Stimulated activated naive B cell treated with anti-CD40 and anti-IgM and Interleukin-4, amounts not matched to agents 10 μg/mL and 1 μg/mL and 100 μg/mL, for 72 hours (primary cell): Measurements from ENCODE around the gene PPP1R9A.

Experiments used
- ATAC-seq, 2 donors: fragments of 150-1000 bp; cut with Tn5 transposase; replicated peaks; 2 replicates each; pipeline ENCODE4 v1.10.0; 2021; ENCODE audit warnings: moderate library complexity in 1 of 2
- DNase-seq: peaks from one replicate; pipeline ENCODE4 v3.0.0; 2021
- H3K27ac Mint-ChIP-seq: one replicate; pipeline ENCODE4 v1.8.0; 2022; ENCODE audit warnings: mild to moderate bottlenecking, mixed read lengths
- H3K27me3 Mint-ChIP-seq, 2 donors: one replicate each; pipeline ENCODE4 v1.8.0; 2022; ENCODE audit warnings: mixed read lengths in 2 of 2
- H3K36me3 Mint-ChIP-seq, 2 donors: one replicate each; pipeline ENCODE4 v1.8.0; 2022; ENCODE audit warnings: mixed read lengths in 2 of 2, mild to moderate bottlenecking in 1 of 2
- H3K4me1 Mint-ChIP-seq, 2 donors: one replicate each; pipeline ENCODE4 v1.8.0; 2022; ENCODE audit warnings: mixed read lengths in 2 of 2, mild to moderate bottlenecking in 1 of 2
- H3K4me3 Mint-ChIP-seq, 2 donors: one replicate each; pipeline ENCODE4 v1.8.0; 2022; ENCODE audit warnings: mild to moderate bottlenecking in 2 of 2, mixed read lengths in 2 of 2, moderate library complexity in 1 of 2
- H3K9me3 Mint-ChIP-seq, 2 donors: one replicate each; pipeline ENCODE4 v1.8.0; 2022; ENCODE audit warnings: mixed read lengths in 2 of 2, mild to moderate bottlenecking in 1 of 2

The PPP1R9A gene

DNA sequence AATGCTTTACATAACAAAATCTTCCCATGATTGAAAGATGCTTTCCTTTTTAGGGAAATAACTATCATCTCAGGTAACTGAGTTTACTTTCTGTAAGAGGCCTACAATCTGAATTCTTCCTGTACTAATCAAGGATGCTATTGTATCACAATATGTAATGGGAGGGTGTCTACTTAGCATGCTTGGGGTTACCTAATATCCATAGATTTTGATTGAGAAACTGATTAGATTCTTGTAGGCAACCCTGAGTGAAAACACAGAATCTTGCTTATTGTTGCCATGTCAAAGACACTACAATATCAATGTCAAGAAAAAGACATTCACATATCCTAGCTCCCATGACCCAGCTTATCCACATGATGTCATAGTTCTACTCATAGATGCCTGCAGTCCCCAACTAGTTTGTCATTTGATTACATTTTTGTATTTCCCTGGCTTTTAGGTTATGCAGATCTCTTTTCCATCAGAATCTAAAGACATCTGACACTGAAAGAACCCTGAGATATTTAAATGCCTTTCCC is 354.6 kb downstream of the PPP1R9A start:
- DNase-seq = no peak
- no peaks in the 10 kb centered on the region for H3K4me1 Mint-ChIP-seq
- H3K27ac Mint-ChIP-seq = no peak overlapping the region
- ATAC-seq = no peak
- no peaks in the 10 kb centered on the region for H3K27me3 Mint-ChIP-seq
- no peaks in the 10 kb centered on the region for H3K9me3 Mint-ChIP-seq
- no peaks in the 10 kb centered on the region for H3K36me3 Mint-ChIP-seq
- no peak overlapping the region for H3K4me3 Mint-ChIP-seq

DNA sequence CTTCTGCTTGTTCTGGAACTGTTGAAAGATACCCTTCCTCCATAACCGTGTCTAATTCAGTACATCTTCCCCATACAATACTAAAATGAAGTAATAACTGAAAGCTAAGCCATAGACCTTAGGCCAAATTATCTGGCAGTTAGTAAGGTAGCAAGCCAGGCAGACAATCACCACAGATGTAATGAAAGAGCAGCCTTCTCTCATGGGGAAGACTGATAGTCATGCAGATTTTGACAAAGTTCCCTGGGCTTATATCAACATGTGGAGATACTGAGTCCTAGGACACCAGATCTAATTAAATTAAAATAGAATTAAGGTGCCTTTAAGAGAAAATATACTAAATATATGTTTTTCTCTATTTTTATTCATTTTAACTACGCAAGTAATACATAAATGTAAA is 355.5 kb downstream of the PPP1R9A start:
- no peak overlapping the region for H3K27ac Mint-ChIP-seq
- DNase-seq (no peak), ATAC-seq (no peak)
- no peaks in the 10 kb centered on the region for H3K27me3 Mint-ChIP-seq
- no peak overlapping the region for H3K4me3 Mint-ChIP-seq
- no peaks in the 10 kb centered on the region for H3K36me3 Mint-ChIP-seq
- no peaks in the 10 kb centered on the region for H3K9me3 Mint-ChIP-seq
- no peaks in the 10 kb centered on the region for H3K4me1 Mint-ChIP-seq

DNA sequence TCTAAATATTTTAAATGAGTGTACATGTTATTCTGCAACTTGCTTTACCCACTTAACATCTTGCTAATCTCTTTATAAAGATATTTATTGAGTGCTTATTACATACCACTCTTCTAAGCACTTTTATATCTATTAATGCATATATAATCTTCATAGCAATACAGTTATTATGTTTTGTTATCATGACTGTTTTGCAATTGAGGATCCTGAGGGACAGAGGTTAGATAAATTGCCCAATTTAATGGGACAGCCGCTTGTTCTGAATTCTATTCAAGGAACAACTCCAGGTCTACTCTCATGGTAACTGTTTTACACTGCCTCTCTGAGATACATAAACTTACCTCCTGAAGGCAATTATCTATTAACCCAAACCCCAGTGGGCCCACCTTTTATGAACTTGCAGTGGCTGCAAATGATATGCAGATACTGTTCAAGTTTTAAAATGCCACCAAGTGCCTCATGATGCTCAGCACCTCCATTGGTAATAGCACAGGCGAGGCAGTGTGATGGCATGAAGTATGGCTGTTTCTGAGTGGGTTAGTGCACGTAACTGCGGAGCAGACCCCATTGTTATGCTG is 356.5 kb downstream of the PPP1R9A start:
- no peak overlapping the region for H3K27ac Mint-ChIP-seq
- no peak overlapping the region for H3K4me3 Mint-ChIP-seq
- ATAC-seq (no peak), DNase-seq (no peak)
- no peaks in the 10 kb centered on the region for H3K27me3 Mint-ChIP-seq
- no peaks in the 10 kb centered on the region for H3K36me3 Mint-ChIP-seq
- no peaks in the 10 kb centered on the region for H3K9me3 Mint-ChIP-seq
- H3K4me1 Mint-ChIP-seq = no peaks in the 10 kb centered on the region

DNA sequence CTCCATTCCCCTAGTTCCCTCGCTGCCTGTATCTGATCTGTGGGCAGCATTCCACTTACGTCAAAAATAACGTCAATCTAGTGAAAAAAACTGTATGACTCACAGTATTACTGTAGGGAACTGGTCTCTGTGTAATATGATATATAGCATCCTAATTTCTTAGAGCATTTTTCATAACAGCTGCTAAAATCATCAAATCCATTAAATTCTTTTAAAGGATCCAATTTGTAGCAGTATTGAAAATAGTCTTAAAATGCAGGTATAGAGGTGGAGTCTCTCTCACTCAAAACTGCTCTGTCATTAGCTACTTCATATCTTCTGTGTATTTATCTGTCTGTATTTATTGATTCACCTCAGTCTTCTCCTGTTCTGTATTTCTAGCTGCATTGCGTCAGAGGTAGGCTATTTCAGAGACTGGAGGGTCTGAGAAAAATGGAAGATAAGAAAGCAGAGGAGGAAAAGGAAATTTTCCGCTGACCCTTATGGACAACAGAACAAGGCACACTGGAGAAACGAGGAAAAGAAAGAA is 357.0 kb downstream of the PPP1R9A start:
- Mint-ChIP-seq H3K4me1 (no peaks in the 10 kb centered on the region), H3K4me3 (no peak overlapping the region), H3K27ac (no peak overlapping the region), H3K27me3 (no peaks in the 10 kb centered on the region), H3K9me3 (no peaks in the 10 kb centered on the region), H3K36me3 (no peaks in the 10 kb centered on the region)
- DNase-seq (no peak), ATAC-seq (no peak)

DNA sequence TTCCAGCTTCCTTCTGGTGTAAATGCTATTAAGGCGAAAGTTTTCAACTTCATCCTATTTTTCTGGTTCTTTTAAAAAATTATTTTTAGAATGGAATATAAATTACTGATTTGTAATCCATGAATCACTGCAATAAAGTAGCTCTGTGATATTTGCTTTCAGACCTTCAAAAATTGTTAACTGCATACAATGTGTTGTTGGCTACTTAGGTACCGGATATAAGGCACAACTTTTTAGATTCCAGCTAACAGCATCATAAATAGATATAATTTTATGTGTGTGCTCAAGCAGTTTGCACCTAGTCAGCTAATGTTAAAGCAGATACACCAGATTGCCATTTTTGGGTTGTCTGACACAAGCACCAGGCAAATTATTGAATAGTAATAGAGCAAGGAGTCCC is 358.2 kb downstream of the PPP1R9A start:
- H3K27me3 Mint-ChIP-seq = no peaks in the 10 kb centered on the region
- H3K9me3 Mint-ChIP-seq = no peaks in the 10 kb centered on the region
- no peak overlapping the region for H3K4me3 Mint-ChIP-seq
- no peak overlapping the region for H3K27ac Mint-ChIP-seq
- no peak for ATAC-seq
- no peaks in the 10 kb centered on the region for H3K36me3 Mint-ChIP-seq
- DNase-seq = no peak
- H3K4me1 Mint-ChIP-seq = no peaks in the 10 kb centered on the region

DNA sequence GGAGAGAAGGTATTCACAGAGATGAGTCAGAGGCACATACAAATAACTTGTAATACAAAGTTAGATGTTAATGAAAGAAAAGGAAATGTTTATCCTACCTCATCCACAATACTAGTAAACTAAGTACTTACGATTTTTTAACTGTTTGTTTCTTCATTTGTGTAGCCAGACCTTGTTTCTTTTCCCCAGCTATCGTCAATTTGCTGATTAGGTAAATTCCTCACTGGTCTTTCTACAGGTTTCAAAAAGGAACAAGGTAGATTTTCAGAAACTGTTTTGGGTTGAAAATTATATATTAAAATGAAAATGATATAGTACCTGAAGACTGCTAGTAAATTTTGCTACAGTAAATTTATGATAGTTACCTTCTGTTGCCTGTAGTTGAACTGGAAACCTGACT is 360.4 kb downstream of the PPP1R9A start:
- ATAC-seq (no peak), DNase-seq (no peak)
- H3K27ac Mint-ChIP-seq = no peak overlapping the region
- H3K36me3 Mint-ChIP-seq = no peaks in the 10 kb centered on the region
- no peak overlapping the region for H3K4me3 Mint-ChIP-seq
- H3K4me1 Mint-ChIP-seq = no peaks in the 10 kb centered on the region
- H3K27me3 Mint-ChIP-seq = no peaks in the 10 kb centered on the region
- no peaks in the 10 kb centered on the region for H3K9me3 Mint-ChIP-seq

DNA sequence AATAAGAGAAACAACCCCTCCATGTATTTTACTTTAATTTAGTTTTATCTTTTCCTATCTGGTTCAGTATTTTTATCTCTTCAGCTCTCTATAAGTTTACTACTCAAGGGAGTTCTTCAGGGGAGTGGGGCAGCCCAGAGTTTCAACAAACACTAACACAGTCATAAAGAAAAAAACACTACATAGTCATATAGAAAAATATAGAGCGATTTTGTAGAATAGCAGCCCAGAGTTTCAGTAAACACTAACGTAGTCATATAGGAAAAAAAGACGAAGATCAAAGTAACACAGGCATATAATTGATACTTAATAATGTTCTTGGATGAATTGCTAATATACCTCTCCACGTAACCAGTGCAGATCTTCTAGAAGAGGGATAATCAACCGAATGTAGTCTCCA is 362.2 kb downstream of the PPP1R9A start:
- H3K27ac Mint-ChIP-seq = no peak overlapping the region
- H3K27me3 Mint-ChIP-seq = peaks cover 0 to 3% of the 10 kb centered on the region in 2 donors
- ATAC-seq (no peak), DNase-seq (no peak)
- no peaks in the 10 kb centered on the region for H3K4me1 Mint-ChIP-seq
- no peaks in the 10 kb centered on the region for H3K36me3 Mint-ChIP-seq
- H3K4me3 Mint-ChIP-seq = no peak overlapping the region
- no peaks in the 10 kb centered on the region for H3K9me3 Mint-ChIP-seq

DNA sequence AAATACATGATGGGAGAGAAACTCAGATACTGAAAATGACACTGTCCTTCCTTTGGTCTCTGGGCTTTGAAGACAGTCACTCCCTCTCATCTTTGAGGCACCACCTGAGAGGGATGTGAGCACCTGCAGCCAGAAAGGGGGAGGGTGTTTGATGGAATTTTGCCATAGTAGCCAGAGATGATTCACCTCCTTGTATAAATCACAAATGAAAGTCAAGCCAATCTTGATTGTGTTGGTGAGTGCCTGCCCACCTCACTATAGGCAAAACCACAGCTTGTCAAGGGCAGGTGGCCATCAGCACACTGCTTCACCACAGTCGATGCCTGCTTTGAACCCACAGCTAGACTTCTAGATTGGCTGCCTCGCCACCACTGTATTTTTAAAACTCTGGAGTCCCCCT is 368.7 kb downstream of the PPP1R9A start:
- Mint-ChIP-seq H3K4me1 (no peaks in the 10 kb centered on the region), H3K4me3 (no peak overlapping the region), H3K36me3 (no peaks in the 10 kb centered on the region), H3K27ac (no peak overlapping the region), H3K9me3 (no peaks in the 10 kb centered on the region), H3K27me3 (peaks cover 0 to 3% of the 10 kb centered on the region in 2 donors)
- no peak for DNase-seq
- no peak for ATAC-seq

DNA sequence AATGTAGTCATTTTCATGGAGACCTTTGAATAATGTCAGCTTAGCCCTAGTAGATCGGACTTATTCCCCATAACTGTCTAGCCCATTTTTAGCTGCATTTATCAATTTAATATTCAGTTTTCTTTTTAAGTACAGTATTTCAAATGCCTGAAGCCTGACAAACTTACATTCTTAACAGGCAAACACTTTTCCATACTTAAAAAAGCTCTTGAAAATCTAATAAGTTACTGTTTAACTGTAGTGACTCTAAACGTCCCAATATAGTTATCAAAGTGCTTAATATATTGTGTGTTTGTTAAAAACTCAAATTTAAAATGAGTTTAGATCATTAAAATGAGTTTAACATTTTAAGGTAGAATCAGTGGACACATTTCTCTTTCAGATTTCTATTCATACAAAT is 372.0 kb downstream of the PPP1R9A start:
- no peak for ATAC-seq
- no peak overlapping the region for H3K4me3 Mint-ChIP-seq
- H3K4me1 Mint-ChIP-seq = no peaks in the 10 kb centered on the region
- no peaks in the 10 kb centered on the region for H3K36me3 Mint-ChIP-seq
- no peak for DNase-seq
- no peaks in the 10 kb centered on the region for H3K27me3 Mint-ChIP-seq
- no peak overlapping the region for H3K27ac Mint-ChIP-seq
- H3K9me3 Mint-ChIP-seq = no peaks in the 10 kb centered on the region

DNA sequence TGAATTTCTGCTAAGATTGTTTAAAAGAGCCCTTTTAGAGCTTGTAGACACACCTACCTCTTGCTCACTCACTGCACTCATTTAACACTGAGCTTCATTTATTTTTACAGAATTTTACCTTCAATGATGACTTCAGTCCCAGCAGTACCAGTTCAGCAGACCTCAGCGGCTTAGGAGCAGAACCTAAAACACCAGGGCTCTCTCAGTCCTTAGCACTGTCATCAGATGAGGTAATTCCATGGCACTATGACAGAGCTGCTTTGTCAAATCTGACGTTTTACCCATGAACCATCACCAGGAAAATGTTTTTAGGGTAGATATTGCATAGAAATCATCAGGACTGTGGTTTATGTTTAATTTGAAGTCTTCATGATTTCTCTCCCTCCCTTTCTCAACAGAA is 378.7 kb downstream of the PPP1R9A start:
- ATAC-seq (no peak), DNase-seq (no peak)
- Mint-ChIP-seq H3K4me3 (no peak overlapping the region), H3K27ac (no peak overlapping the region), H3K9me3 (no peaks in the 10 kb centered on the region), H3K4me1 (no peaks in the 10 kb centered on the region), H3K36me3 (peaks cover 0 to 3% of the 10 kb centered on the region in 2 donors), H3K27me3 (no peaks in the 10 kb centered on the region)

DNA sequence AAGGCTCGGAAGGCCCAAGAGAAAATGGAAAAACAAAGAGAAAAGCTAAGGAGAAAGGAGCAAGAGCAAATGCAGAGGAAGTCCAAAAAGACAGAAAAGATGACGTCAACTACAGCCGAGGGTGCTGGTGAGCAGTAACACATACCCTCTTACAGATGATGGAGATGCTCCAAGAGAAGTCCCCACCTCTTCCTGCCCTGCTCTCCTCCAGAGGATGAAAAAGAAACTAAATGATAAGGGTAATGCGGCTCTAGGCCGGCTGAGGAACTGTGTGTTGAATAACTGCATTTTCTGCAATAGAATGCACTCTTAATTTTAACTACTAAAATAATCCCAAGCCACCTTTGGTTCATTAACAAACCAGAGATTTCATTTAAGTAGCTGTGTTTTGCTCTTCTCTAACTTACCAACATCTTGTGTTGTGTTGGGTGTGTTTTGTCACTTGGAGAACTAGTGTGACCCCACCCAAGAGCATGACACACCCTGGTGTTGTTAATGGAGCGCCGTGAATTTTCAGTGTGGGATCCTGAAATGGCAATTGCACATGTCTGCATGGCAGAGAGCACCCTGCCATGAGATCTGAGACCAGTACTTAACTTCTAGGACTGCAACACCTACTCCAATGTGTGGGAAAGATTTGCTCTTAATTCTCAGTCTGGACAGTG is 382.9 kb downstream of the PPP1R9A start:
- Mint-ChIP-seq H3K27ac (no peak overlapping the region), H3K36me3 (peaks cover 0 to 3% of the 10 kb centered on the region in 2 donors), H3K4me1 (no peaks in the 10 kb centered on the region), H3K9me3 (no peaks in the 10 kb centered on the region), H3K4me3 (no peak overlapping the region), H3K27me3 (no peaks in the 10 kb centered on the region)
- no peak for DNase-seq
- no peak for ATAC-seq

DNA sequence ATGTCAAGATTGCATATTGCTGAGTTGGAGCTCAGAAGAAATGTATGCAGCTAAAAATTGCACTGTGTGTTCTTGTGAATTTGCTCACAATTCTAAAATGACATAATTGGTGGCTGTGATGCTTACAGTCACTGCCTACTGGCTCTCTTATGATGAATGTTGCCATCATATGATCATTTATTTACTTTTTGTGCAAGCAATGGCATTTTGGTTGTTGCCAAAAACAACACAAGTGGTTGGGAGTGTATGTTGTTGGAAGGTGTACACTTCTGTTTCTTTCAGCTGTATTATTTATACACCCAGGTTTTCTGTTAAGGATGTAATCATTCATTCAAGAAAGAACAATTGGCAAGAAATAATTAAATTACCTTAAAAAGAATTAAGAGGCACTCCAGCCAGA is 388.0 kb downstream of the PPP1R9A start:
- Mint-ChIP-seq H3K36me3 (peaks cover 0 to 3% of the 10 kb centered on the region in 2 donors), H3K27ac (no peak overlapping the region), H3K27me3 (no peaks in the 10 kb centered on the region), H3K9me3 (no peaks in the 10 kb centered on the region), H3K4me1 (no peaks in the 10 kb centered on the region), H3K4me3 (no peak overlapping the region)
- no peak for DNase-seq
- no peak for ATAC-seq

DNA sequence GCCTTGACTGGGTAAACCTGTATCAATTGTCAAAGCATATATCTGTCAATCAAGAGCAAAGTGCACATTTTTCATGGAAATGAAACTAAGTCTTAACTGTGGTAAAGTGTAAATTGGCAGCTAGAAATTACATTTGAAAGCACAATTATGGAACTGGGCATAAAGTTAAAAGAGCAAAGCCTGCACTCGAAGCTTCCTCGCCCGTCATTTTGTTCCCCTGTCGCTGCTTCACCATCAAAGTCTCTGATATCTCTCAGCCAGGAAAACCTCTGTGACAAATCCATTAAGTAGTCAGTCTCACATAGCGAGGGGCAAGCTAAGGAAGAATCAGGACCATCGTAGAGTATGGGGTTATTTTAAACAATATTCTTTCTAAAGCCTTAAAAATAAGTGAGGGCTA is 389.1 kb downstream of the PPP1R9A start:
- Mint-ChIP-seq H3K9me3 (no peaks in the 10 kb centered on the region), H3K27ac (no peak overlapping the region), H3K36me3 (no peaks in the 10 kb centered on the region), H3K27me3 (no peaks in the 10 kb centered on the region), H3K4me1 (no peaks in the 10 kb centered on the region), H3K4me3 (no peak overlapping the region)
- DNase-seq = no peak
- no peak for ATAC-seq

DNA sequence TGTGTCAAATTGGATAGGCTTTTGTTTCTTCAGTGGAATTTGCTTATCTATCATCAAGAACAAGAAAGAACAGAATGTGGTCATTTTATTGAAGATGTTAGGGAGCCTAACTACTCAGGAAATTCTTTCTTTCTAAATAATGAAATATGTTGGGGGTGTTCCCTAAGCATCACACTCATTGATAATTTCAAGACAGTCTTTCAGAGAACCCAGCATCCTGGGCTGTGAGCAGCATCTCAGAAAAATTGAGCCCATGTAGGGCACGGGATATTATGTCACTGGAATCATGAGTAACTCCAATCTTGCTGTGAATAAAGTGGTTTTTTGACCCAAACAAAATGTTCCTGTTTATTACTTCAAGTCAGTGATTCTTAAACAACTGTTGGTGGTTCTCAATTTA is 389.6 kb downstream of the PPP1R9A start:
- no peaks in the 10 kb centered on the region for H3K9me3 Mint-ChIP-seq
- H3K27me3 Mint-ChIP-seq = no peaks in the 10 kb centered on the region
- ATAC-seq (no peak), DNase-seq (no peak)
- no peak overlapping the region for H3K27ac Mint-ChIP-seq
- H3K4me1 Mint-ChIP-seq = no peaks in the 10 kb centered on the region
- no peak overlapping the region for H3K4me3 Mint-ChIP-seq
- H3K36me3 Mint-ChIP-seq = no peaks in the 10 kb centered on the region

DNA sequence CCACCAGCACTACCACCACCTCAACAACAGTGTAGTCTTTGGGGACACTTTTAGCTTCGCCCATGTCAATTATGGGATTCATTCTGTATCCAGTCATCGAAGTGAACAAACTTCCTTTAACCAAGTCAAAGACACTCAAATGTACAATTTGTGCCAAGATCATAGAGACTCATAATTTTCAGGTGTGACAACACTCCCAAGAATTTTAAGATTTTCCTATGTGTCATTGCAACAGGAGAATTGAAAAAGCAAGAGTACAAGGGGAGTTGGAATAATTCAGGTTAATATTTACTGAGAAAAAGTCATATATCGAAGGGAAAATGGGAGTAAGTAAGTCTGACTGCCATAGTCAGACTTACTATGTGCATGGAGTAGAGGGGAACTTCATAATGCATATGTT is 390.7 kb downstream of the PPP1R9A start:
- Mint-ChIP-seq H3K27me3 (no peaks in the 10 kb centered on the region), H3K27ac (no peak overlapping the region), H3K4me1 (no peaks in the 10 kb centered on the region), H3K4me3 (no peak overlapping the region), H3K9me3 (no peaks in the 10 kb centered on the region), H3K36me3 (no peaks in the 10 kb centered on the region)
- DNase-seq (no peak), ATAC-seq (no peak)
